H1 (cell line): ENCODE data around the gene POLA2. TPM values are rescaled to one million over a fixed set of nuclear protein-coding genes. Genes with fewer than 3 reads are reported as not detected.

Source experiments
- CTCF ChIA-PET: fragments of 300-600 bp; sonication (Branson Sonifier 250); formaldehyde crosslinking; loops from one replicate; lab custom pipeline; 2021; ENCODE audit not compliant: partially characterized antibody; lab: Charles Lee
- POLR2A ChIA-PET: fragments of 300-600 bp; sonication (Branson Sonifier 250); formaldehyde crosslinking; loops from one replicate; lab custom pipeline; 2021; ENCODE audit warnings: inconsistent platforms; ENCODE audit not compliant: partially characterized antibody; lab: Charles Lee
- DNase-seq, 2 experiments: peaks; one replicate each; pipeline versions ENCODE4 v3.0.0 to v3.0.0-alpha.2; 2010 to 2022; ENCODE audit warnings: low spot score in 2 of 2, low read depth in 1 of 2, mixed read lengths in 1 of 2
- FAIRE-seq: peaks from 2 replicates; lab custom pipeline; 2011; peaks lifted over from hg19 to GRCh38; lab: Jason Lieb, UNC
- H2AFZ ChIP-seq: 2 replicates; pipeline ENCODE4 v1.8.1; 2012; ENCODE audit warnings: low read length, inconsistent platforms
- H2AK5ac ChIP-seq: 2 replicates; pipeline ENCODE4 v1.6.1; 2013; ENCODE audit warnings: low read depth, low read length
- H2BK120ac ChIP-seq: replicated peaks from 2 replicates; pipeline ENCODE3; 2013; ENCODE audit warnings: low read depth, low read length, inconsistent platforms
- H2BK12ac ChIP-seq: 2 replicates; pipeline ENCODE4 v1.6.1; 2013; ENCODE audit warnings: low read depth, low read length
- H2BK15ac ChIP-seq: 2 replicates; pipeline ENCODE4 v1.6.1; 2013; ENCODE audit warnings: low read length
- H2BK20ac ChIP-seq: 2 replicates; pipeline ENCODE4 v1.6.1; 2013; ENCODE audit warnings: low read length
- H2BK5ac ChIP-seq: 2 replicates; pipeline ENCODE4 v1.6.1; 2013; ENCODE audit warnings: low read depth, low read length
- H3K14ac ChIP-seq: 2 replicates; pipeline ENCODE4 v1.6.1; 2013; ENCODE audit warnings: inconsistent platforms; ENCODE audit not compliant: insufficient read length
- H3K18ac ChIP-seq: 2 replicates; pipeline ENCODE4 v1.6.1; 2013; ENCODE audit warnings: low read length; ENCODE audit errors: extremely low read depth
- H3K23ac ChIP-seq: 2 replicates; pipeline ENCODE4 v1.6.1; 2013; ENCODE audit warnings: inconsistent platforms; ENCODE audit not compliant: insufficient read length
- H3K23me2 ChIP-seq: 2 replicates; pipeline ENCODE4 v1.6.1; 2013; ENCODE audit warnings: low read depth, low read length
- H3K27ac ChIP-seq: 2 replicates; pipeline ENCODE4 v1.6.1; 2011; ENCODE audit warnings: low read depth, low read length, inconsistent platforms
- H3K27me3 ChIP-seq, 4 experiments: replicated peaks in 1 of 4; 1 replicate in 1 of 4; 2 replicates in 3 of 4; pipeline versions ENCODE4 v1.6.1 to v1.8.1; 2011 to 2013; ENCODE audit warnings: low read length in 3 of 4, mild to moderate bottlenecking in 3 of 4, inconsistent platforms in 2 of 4, mixed read lengths in 2 of 4, moderate library complexity in 1 of 4; ENCODE audit not compliant: control insufficient read depth in 3 of 4, insufficient read depth in 3 of 4; ENCODE audit errors: extremely low read depth in 1 of 4
- H3K36me3 ChIP-seq, 4 experiments: 2 replicates each; pipeline versions ENCODE4 v1.6.1 to v1.8.1; 2011 to 2013; ENCODE audit warnings: mild to moderate bottlenecking in 4 of 4, low read length in 3 of 4, moderate library complexity in 2 of 4, control low read depth in 1 of 4, inconsistent platforms in 1 of 4; ENCODE audit not compliant: insufficient read depth in 4 of 4, control insufficient read depth in 2 of 4
- H3K4ac ChIP-seq: replicated peaks from 2 replicates; pipeline ENCODE3; 2013; ENCODE audit warnings: low read length, low read depth, mixed read lengths, inconsistent platforms; ENCODE audit not compliant: insufficient read length
- H3K4me1 ChIP-seq, 4 experiments: replicated peaks in 1 of 4; 1 replicate in 1 of 4; 2 replicates in 3 of 4; pipeline versions ENCODE4 v1.6.1 to v1.8.1; 2011 to 2013; ENCODE audit warnings: low read length in 3 of 4, inconsistent platforms in 2 of 4, mixed read lengths in 1 of 4; ENCODE audit not compliant: insufficient read depth in 4 of 4, control insufficient read depth in 3 of 4
- H3K4me2 ChIP-seq, 2 experiments: 2 replicates each; pipeline versions ENCODE4 v1.6.1 to v1.8.1; 2011 to 2013; ENCODE audit warnings: low read depth in 2 of 2, low read length in 2 of 2, control low read depth in 1 of 2, inconsistent platforms in 1 of 2, mild to moderate bottlenecking in 1 of 2; ENCODE audit not compliant: insufficient read depth in 1 of 2
- H3K4me3 ChIP-seq, 4 experiments: fragments of 200-600, 300-600 bp in 1 of 4; sonication (generic), shearing (Covaris generic), sonication (Bioruptor Twin) in 1 of 4; 2 replicates each; pipeline versions ENCODE4 v1.5.1 to v1.8.1; 2011 to 2016; ENCODE audit warnings: low read length in 4 of 4, low read depth in 3 of 4, control low read depth in 2 of 4, inconsistent platforms in 2 of 4, mild to moderate bottlenecking in 2 of 4, mixed read lengths in 1 of 4, moderate library complexity in 1 of 4; ENCODE audit not compliant: insufficient read depth in 2 of 4; ENCODE audit errors: extremely low read depth in 1 of 4
- H3K56ac ChIP-seq: replicated peaks from 2 replicates; pipeline ENCODE3; 2013; ENCODE audit warnings: low read depth, mild to moderate bottlenecking, mixed read lengths, low read length, inconsistent platforms; ENCODE audit not compliant: insufficient read length
- H3K79me1 ChIP-seq: 2 replicates; pipeline ENCODE4 v1.6.1; 2013; ENCODE audit warnings: low read depth, low read length, control low read depth
- H3K79me2 ChIP-seq, 2 experiments: 2 replicates each; pipeline versions ENCODE4 v1.6.1 to v1.8.1; 2012 to 2013; ENCODE audit warnings: low read length in 2 of 2, mild to moderate bottlenecking in 2 of 2, inconsistent platforms in 1 of 2; ENCODE audit not compliant: insufficient read depth in 2 of 2, control insufficient read depth in 1 of 2
- H3K9ac ChIP-seq, 4 experiments: replicated peaks in 1 of 4; 1 replicate in 1 of 4; 2 replicates in 3 of 4; pipeline versions ENCODE4 v1.6.1 to v1.8.1; 2011 to 2013; ENCODE audit warnings: low read depth in 3 of 4, low read length in 3 of 4, control low read depth in 2 of 4, mild to moderate bottlenecking in 2 of 4, moderate library complexity in 2 of 4, inconsistent platforms in 1 of 4; ENCODE audit errors: extremely low read depth in 1 of 4
- H3K9me3 ChIP-seq, 2 experiments: 2 replicates each; pipeline versions ENCODE4 v1.6.1 to v1.8.1; 2012 to 2013; ENCODE audit warnings: mild to moderate bottlenecking in 2 of 2, moderate library complexity in 2 of 2, control low read depth in 1 of 2, inconsistent platforms in 1 of 2, low read depth in 1 of 2, low read length in 1 of 2, mixed read lengths in 1 of 2; ENCODE audit not compliant: insufficient read depth in 2 of 2
- H4K20me1 ChIP-seq, 2 experiments: replicated peaks in 1 of 2; 2 replicates each; pipeline versions ENCODE3 to v1.8.1; 2011 to 2013; ENCODE audit warnings: inconsistent platforms in 2 of 2, low read length in 2 of 2, mild to moderate bottlenecking in 1 of 2; ENCODE audit not compliant: insufficient read depth in 2 of 2, control insufficient read depth in 1 of 2
- H4K5ac ChIP-seq: 2 replicates; pipeline ENCODE4 v1.6.1; 2013; ENCODE audit warnings: low read length, low read depth, mixed read lengths, inconsistent platforms; ENCODE audit not compliant: insufficient read length
- H4K8ac ChIP-seq: 2 replicates; pipeline ENCODE4 v1.8.0; 2013; ENCODE audit warnings: mild to moderate bottlenecking, moderate library complexity, low read length, inconsistent platforms; ENCODE audit not compliant: insufficient read depth; ENCODE audit errors: extremely low read depth
- H4K91ac ChIP-seq: replicated peaks from 2 replicates; pipeline ENCODE3; 2013; ENCODE audit warnings: low read length, mixed read lengths, inconsistent platforms; ENCODE audit not compliant: insufficient read length
- BCL11A ChIP-seq, 2 experiments: IDR thresholded peaks; one replicate each; pipeline ENCODE4 v1.6.1; 2011; ENCODE audit warnings: low read depth in 2 of 2, low read length in 2 of 2, mild to moderate bottlenecking in 2 of 2
- CBX8 ChIP-seq: fragments of 300-800, 300-1000 bp; sonication (generic); IDR thresholded peaks from 2 replicates; pipeline ENCODE4 v1.7.1; 2016; ENCODE audit warnings: low read depth, low read length, borderline replicate concordance
- CEBPB ChIP-seq: IDR thresholded peaks from 2 replicates; pipeline ENCODE4 v1.6.1; 2012; ENCODE audit warnings: low read depth, low read length
- CHD2 ChIP-seq: IDR thresholded peaks from 2 replicates; pipeline ENCODE4 v1.6.1; 2012; ENCODE audit warnings: low read length, improper control_type of control experiment
- FOSL1 ChIP-seq: IDR thresholded peaks from 2 replicates; pipeline ENCODE4 v1.6.1; 2011; ENCODE audit warnings: mild to moderate bottlenecking, low read depth, low read length, moderate library complexity; ENCODE audit not compliant: insufficient read depth
- HDAC6 ChIP-seq: IDR thresholded peaks from one replicate; pipeline ENCODE4 v1.7.1; 2012; ENCODE audit warnings: low read depth, mild to moderate bottlenecking, inconsistent platforms, low read length, moderate library complexity
- POU5F1 ChIP-seq: IDR thresholded peaks from 2 replicates; pipeline ENCODE4 v1.6.1; 2011; ENCODE audit warnings: low read depth, mild to moderate bottlenecking, low read length, moderate library complexity
- RAD21 ChIP-seq, 2 experiments: IDR thresholded peaks in 1 of 2; conservative IDR thresholded peaks in 1 of 2; 2 replicates each; pipeline ENCODE4 v1.6.1; 2011; ENCODE audit warnings: low read depth in 2 of 2, low read length in 2 of 2, improper control_type of control experiment in 1 of 2, inconsistent platforms in 1 of 2, mild to moderate bottlenecking in 1 of 2, moderate library complexity in 1 of 2
- RNF2 ChIP-seq: fragments of 200-900, 300-1000 bp; sonication (generic); IDR thresholded peaks from 2 replicates; pipeline ENCODE4 v1.7.1; 2016; ENCODE audit warnings: borderline replicate concordance, low read depth, mild to moderate bottlenecking, antibody characterized with exemption, low read length; ENCODE audit not compliant: poor library complexity, severe bottlenecking; ENCODE audit errors: missing control alignments
- SIN3A ChIP-seq, 2 experiments: IDR thresholded peaks in 1 of 2; conservative IDR thresholded peaks in 1 of 2; 2 replicates each; pipeline ENCODE4 v1.6.1; 2011 to 2012; ENCODE audit warnings: low read length in 2 of 2, improper control_type of control experiment in 1 of 2, low read depth in 1 of 2, mild to moderate bottlenecking in 1 of 2
- SP1 ChIP-seq: IDR thresholded peaks from 2 replicates; pipeline ENCODE4 v1.6.1; 2011; ENCODE audit warnings: low read depth, low read length
- SP4 ChIP-seq: IDR thresholded peaks from 2 replicates; pipeline ENCODE4 v1.6.1; 2012; ENCODE audit warnings: low read length, inconsistent platforms
- SUZ12 ChIP-seq: fragments of 200-600 bp; sonication (generic); IDR thresholded peaks from 2 replicates; pipeline ENCODE4 v1.6.1; 2012; ENCODE audit warnings: mild to moderate bottlenecking, inconsistent platforms, low read length, moderate library complexity, mixed read lengths
- YY1 ChIP-seq: IDR thresholded peaks from 2 replicates; pipeline ENCODE4 v1.6.1; 2011; ENCODE audit warnings: low read depth, mild to moderate bottlenecking, low read length
- WGBS, 2 experiments: shearing (Covaris generic) in 1 of 2; methylation state at CpG; one replicate each; pipeline versions ENCODE4 v1.1.6 to v1.1.7; 2013 to 2015; ENCODE audit warnings: low lambda C conversion rate in 2 of 2, mixed read lengths in 2 of 2, inconsistent platforms in 1 of 2, low coverage in 1 of 2, missing lambda C conversion rate in 1 of 2; ENCODE audit not compliant: insufficient replicate concordance in 2 of 2, insufficient coverage in 1 of 2, insufficient read length in 1 of 2; ENCODE audit errors: extremely low coverage in 1 of 2, missing lambda C conversion rate in 1 of 2; 5-methylcytosine and 5-hydroxymethylcytosine counted together
- polyA plus RNA-seq, 7 experiments: library from polyadenylated mRNA; depleted of rRNA in 3 of 7; stranded (reverse) in 5 of 7; unstranded in 2 of 7; fragments of >200 nt in 5 of 7; fragments of 200-250 nt in 2 of 7; gene quantifications; 1 replicate in 5 of 7; 2 replicates in 1 of 7; 4 replicates in 1 of 7; pipeline versions ENCODE4 v1.2.1 to v1.2.3, GENCODE V29; 2011 to 2013; ENCODE audit warnings: missing spikeins in 2 of 7, mixed read lengths in 2 of 7
- total RNA-seq: library from RNA; stranded (reverse); fragmentation: NEBNext Ultra II Directional; extraction: Animal tissue kit (Norgen Biotek cat#: 25700); gene quantifications from 2 replicates; pipeline ENCODE4 v1.2.1, GENCODE V29; 2021

The POLA2 gene
- total and polyA plus RNA-seq, 2 of the 8 experiments (the other 6 are each of a cell fraction or from before 2014, with no cell fraction given) = 31.2 to 55.9 TPM

- Histone ChIP-seq H3K56ac (no peak overlapping the region), H2BK12ac (no peak overlapping the region), H3K14ac (no peak overlapping the region), H2BK15ac (no peak overlapping the region), H2BK5ac (no peak overlapping the region), H3K23ac (no peak overlapping the region), H3K79me2 (no peaks in the 10 kb centered on the region), H3K4me1 (no peaks in the 10 kb centered on the region), H3K27ac (no peak overlapping the region), H3K4me2 (no peak overlapping the region), H4K8ac (no peak overlapping the region), H4K20me1 (no peaks in the 10 kb centered on the region), H3K79me1 (no peaks in the 10 kb centered on the region; the same call in 1 of the 2 replicates), H2BK120ac (no peak overlapping the region), H4K5ac (no peak overlapping the region), H3K9me3 (no peaks in the 10 kb centered on the region), H3K23me2 (no peaks in the 10 kb centered on the region), H3K9ac (no peak overlapping the region), H2AK5ac (no peak overlapping the region), H2BK20ac (no peak overlapping the region), H2AFZ (no peak overlapping the region), H3K4ac (no peak overlapping the region), H3K27me3 (no peaks in the 10 kb centered on the region), H3K18ac (no peak overlapping the region), H4K91ac (no peak overlapping the region), H3K36me3 (peaks cover 34 to 80% (median 64%) of the 10 kb centered on the region in 4 experiments), H3K4me3 (no peak overlapping the region)
- CTCF ChIA-PET = interaction anchor here (0.9 to 52.8 kb wide), 3 partner anchors 6 to 278 kb away, joined by 3 to 1179 read pairs (median 1179); partner anchors contain the start of genes CDC42EP2, DPF2 and ZNRD2
- 87% methylated on average over 5 of the region's 5 CpGs; no CpG with 5 or more reads in 1 of the 2 experiments for WGBS, 2 experiments
- POLR2A ChIA-PET = interaction anchor here (0.8 to 3.9 kb wide), 7 partner anchors 11 to 130 kb away, joined by 3 to 34 read pairs (median 4); partner anchors contain the start of gene NEAT1
- FAIRE-seq (no peak), DNase-seq (no peak)
- TF ChIP-seq RNF2 = no peak
- TF ChIP-seq SIN3A (conservative IDR thresholded peaks at IDR 0.05 in 1 of 2, IDR thresholded peaks at IDR 0.05 in 1 of 2; ENCODE audit: low read depth in 1 of 2, low read length in 2 of 2) = no peak
- no peak for TF ChIP-seq CEBPB
- TF ChIP-seq YY1 = no peak
- TF ChIP-seq HDAC6 = no peak
- no peak for TF ChIP-seq POU5F1
- no peak for TF ChIP-seq SP4
- TF ChIP-seq CHD2 = no peak
- no peak for TF ChIP-seq RAD21 (IDR thresholded peaks at IDR 0.05 in 1 of 2, conservative IDR thresholded peaks at IDR 0.05 in 1 of 2; ENCODE audit: low read depth in 2 of 2, low read length in 2 of 2)
- no peak for TF ChIP-seq CBX8
- TF ChIP-seq SP1 = no peak
- TF ChIP-seq SUZ12 = no peak
- TF ChIP-seq FOSL1 = no peak
- no peak for TF ChIP-seq BCL11A (IDR thresholded peaks at IDR 0.05; ENCODE audit: low read depth in 2 of 2, low read length in 2 of 2)
Observed at GRCh38 chr11:65292890-65293289, 31.1 kb downstream of the POLA2 start.
